ENCODE measurements around the gene SCGB1C1. TPM values are rescaled to one million over a fixed set of nuclear protein-coding genes. Genes with fewer than 3 reads are reported as not detected.

Gene SCGB1C1
- total RNA-seq, 1 donor from 2014 or later = not detected

GRCh38 chr11:221998-222789, 29.3 kb downstream of the SCGB1C1 start:
- no peak for TF ChIP-seq CTCF (IDR thresholded peaks at IDR 0.05; ENCODE audit: insufficient read depth, low read length, poor library complexity, severe bottlenecking)
- H3K36me3 ChIP-seq (ENCODE audit: control insufficient read depth, insufficient read depth, low read length) = no peaks in the 10 kb centered on the region
- H3K4me3 ChIP-seq (ENCODE audit: low read depth, low read length) = no peak overlapping the region
- no peak for DNase-seq (ENCODE audit: low read depth)
- no peaks in the 10 kb centered on the region for H3K27me3 ChIP-seq (ENCODE audit: control insufficient read depth, insufficient read depth, low read length)

GRCh38 chr11:223026-223789, 30.3 kb downstream of the SCGB1C1 start:
- DNase-seq (ENCODE audit: low read depth) = no peak
- Histone ChIP-seq H3K36me3 (ENCODE audit: control insufficient read depth, insufficient read depth, low read length) (no peaks in the 10 kb centered on the region), H3K27me3 (ENCODE audit: control insufficient read depth, insufficient read depth, low read length) (no peaks in the 10 kb centered on the region), H3K4me3 (ENCODE audit: low read depth, low read length) (no peak overlapping the region)
- no peak for TF ChIP-seq CTCF (IDR thresholded peaks at IDR 0.05; ENCODE audit: insufficient read depth, low read length, poor library complexity, severe bottlenecking)

- Histone ChIP-seq H3K27me3 (ENCODE audit: control insufficient read depth, insufficient read depth, low read length) (no peaks in the 10 kb centered on the region), H3K4me3 (ENCODE audit: low read depth, low read length) (no peak overlapping the region), H3K36me3 (ENCODE audit: control insufficient read depth, insufficient read depth, low read length) (no peaks in the 10 kb centered on the region)
- no peak for TF ChIP-seq CTCF (IDR thresholded peaks at IDR 0.05; ENCODE audit: insufficient read depth, low read length, poor library complexity, severe bottlenecking)
- no peak for DNase-seq (ENCODE audit: low read depth)
Observed at GRCh38 chr11:223884-224283, 31.0 kb downstream of the SCGB1C1 start.

- TF ChIP-seq CTCF (IDR thresholded peaks at IDR 0.05; ENCODE audit: insufficient read depth, low read length, poor library complexity, severe bottlenecking) = no peak
- Histone ChIP-seq H3K36me3 (ENCODE audit: control insufficient read depth, insufficient read depth, low read length) (no peaks in the 10 kb centered on the region), H3K27me3 (ENCODE audit: control insufficient read depth, insufficient read depth, low read length) (no peaks in the 10 kb centered on the region), H3K4me3 (ENCODE audit: low read depth, low read length) (no peak overlapping the region)
- no peak for DNase-seq (ENCODE audit: low read depth)
Observed at GRCh38 chr11:224424-224823, 31.5 kb downstream of the SCGB1C1 start.

GRCh38 chr11:225734-226453, 33.0 kb downstream of the SCGB1C1 start:
- Histone ChIP-seq H3K36me3 (ENCODE audit: control insufficient read depth, insufficient read depth, low read length) (no peaks in the 10 kb centered on the region), H3K27me3 (ENCODE audit: control insufficient read depth, insufficient read depth, low read length) (no peaks in the 10 kb centered on the region), H3K4me3 (ENCODE audit: low read depth, low read length) (no peak overlapping the region)
- TF ChIP-seq CTCF (IDR thresholded peaks at IDR 0.05; ENCODE audit: insufficient read depth, low read length, poor library complexity, severe bottlenecking) = no peak
- no peak for DNase-seq (ENCODE audit: low read depth)
